Activated gamma-delta T cell treated with Interleukin-2 at 50 U/mL for 16 hours (primary cell): ENCODE results near the gene KIAA1328.

Source experiments
- DNase-seq: peaks from one replicate; pipeline ENCODE4 v3.0.0-alpha.2; 2020

The KIAA1328 gene

GRCh38 chr18:37259711-37260110 is 430.8 kb downstream of the KIAA1328 start:
- DNase-seq = no peak

DNA sequence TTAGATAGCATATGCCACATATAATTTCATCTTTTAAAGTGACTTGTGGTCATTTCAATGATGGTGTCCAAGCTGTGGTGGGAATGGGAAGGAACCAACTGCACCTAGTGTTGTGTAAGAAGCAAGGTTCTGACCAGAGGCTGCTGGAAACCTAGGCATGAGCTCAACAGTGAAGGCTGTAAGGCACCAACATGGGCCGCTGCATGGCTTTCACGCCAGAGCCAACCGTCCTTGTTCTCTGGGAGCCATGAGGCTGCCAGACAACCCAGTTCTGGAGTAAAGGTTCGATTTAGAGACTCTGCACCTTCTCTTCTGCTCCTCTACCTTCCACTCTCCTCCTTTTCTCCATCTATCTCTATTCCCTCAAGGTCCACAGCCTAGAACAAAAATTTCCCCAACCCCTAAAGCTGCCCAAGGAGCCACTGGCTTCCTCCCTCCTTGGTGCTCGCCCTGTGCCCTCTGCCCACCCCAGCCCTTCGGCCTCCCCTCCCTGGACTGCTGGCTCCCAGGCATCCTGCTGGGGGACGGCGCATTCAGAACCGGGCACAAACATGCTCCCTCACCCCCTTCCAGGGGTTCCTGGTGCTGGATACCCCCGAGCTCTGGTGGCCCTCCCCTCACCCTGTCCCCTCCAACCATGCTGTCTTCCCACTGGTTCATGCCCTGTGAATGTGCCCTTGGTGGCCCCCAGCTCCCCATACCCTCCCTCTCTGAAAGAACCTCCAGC is 431.6 kb downstream of the KIAA1328 start:
- DNase-seq = no peak

DNA sequence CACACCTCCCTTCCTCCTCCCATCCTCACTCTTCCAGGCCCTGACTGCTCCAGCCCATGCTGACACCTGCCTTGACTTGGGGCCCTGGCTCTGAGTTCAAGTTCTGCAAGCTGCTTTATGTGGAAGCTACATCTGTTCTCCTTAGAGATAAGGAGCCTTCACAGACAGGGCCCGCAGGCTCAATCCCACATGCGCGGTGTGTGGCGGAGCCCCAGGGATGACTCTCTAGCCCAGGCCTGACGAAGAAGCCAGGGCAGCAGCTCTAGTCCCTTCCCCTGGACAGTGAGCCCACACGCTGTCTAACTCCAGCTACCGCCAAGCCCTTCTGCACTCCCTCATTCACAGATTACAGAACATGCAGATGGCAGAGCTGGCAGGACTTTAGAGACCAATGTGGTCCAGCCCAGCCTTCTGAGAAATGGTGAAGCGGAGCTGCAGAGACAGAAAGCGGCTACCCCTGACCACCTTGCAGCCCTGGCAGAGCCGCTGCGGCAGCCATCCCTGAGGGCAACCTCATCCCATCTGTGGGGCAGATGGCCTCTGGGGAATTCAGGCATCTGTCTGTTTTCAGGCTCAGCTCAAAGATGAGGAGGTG is 432.4 kb downstream of the KIAA1328 start:
- no peak for DNase-seq

GRCh38 chr18:37261988-37262387 is 433.1 kb downstream of the KIAA1328 start:
- DNase-seq = no peak

DNA sequence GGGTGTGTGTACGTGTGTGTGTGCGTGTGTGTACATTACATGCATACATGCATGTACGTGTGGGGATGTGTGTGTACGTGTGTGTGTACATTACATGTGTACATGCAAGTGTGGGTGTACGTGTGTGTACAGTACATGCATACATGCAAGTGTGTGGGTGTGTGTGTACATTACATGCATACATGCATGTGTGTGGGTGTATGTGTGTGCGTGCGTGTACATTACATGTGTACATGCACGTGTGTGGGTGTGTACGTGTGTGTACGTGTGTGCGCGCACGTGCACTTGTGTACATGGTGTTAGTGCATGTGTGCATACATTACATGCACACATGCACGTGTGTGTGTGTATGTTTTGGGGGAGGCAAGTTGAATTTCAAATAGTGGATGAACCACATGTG is 436.0 kb downstream of the KIAA1328 start:
- no peak for DNase-seq

DNA sequence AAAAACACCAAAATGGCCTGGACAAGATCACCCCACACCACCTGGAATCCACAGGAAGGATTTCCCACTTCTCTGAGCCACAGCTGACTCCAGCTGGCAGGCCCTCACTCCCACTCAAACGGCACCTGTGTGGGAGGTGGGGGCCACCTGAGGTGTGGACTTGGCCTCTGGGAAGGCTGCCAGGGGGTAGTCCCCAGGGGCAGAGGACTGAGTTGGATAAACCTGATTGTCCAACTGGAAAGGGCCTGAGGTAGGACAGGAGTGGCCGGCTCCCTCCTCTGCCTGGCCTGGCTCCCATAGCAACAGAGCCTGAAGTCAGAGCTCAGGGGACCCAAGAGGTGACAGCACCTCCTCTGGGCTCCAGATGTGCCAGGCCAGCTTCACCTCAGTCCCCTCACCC is 436.5 kb downstream of the KIAA1328 start:
- DNase-seq = no peak

DNA sequence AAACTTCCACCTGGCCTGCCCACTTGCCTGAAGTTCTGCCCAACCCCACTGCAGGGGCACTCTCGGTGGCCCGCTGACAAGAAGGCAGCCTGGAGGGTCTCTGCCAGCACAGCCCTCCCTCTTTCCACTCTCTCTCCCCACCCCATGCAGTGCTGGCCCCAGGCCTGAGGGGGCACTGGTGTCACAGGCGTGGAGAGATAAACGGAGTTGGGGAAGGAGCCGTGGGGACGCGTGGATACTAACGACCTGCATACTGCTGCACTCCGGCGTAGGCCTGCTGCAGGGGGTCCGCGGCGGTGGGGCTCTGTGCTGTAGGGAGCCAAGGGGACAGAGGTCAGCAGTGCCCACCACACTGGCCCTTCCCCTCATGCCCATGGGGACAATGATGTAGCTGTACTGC is 437.4 kb downstream of the KIAA1328 start:
- DNase-seq = no peak

DNA sequence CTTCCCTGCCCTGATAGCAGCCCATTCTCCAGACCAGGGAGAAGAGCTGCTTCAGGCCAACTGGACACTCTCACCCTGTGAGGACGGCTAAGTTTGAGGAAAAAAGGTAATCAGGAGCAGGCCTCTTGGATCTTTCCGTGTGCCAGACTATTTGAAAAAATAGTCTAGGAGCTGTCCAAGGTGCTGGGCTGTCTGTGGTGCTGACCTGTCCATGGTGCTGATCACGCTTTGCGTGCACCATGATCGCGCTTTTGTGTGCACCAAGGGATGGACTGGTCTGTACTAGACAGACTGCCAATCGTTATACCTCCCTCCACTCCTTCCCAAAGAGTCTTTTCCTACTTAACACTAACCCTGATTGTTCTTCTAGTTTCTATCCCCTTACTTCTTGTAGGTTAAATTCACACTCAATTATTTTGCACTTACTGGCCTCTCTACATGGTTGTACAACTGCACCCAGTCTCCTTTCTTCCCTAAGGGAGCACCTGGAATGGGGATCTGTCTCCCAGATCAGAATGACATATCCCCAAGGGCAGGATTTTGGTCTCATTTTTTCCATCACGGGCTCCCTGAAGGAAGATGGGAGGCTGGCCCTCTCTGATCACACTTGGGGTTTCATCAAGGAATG is 441.2 kb downstream of the KIAA1328 start:
- DNase-seq = no peak

DNA sequence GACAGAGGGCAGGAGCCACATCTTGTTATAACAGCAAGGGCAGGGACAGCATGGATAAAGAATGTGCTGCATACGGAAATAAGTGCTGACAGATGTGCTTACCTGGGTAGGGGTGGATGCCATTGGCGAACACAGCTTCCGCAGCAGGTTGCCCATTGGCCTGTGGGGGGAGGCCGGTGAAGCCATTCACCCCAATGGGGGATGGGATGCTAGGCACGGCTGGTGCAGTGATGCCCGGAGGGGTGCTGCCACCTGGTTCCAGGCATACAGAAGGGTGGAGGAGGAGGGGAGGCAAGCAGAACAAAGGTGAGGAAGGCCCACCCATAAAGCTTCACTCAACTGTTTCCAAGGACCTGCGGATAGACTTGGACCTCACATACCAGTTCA is 441.7 kb downstream of the KIAA1328 start:
- no peak for DNase-seq

GRCh38 chr18:37272226-37272625 is 443.3 kb downstream of the KIAA1328 start:
- no peak for DNase-seq

DNA sequence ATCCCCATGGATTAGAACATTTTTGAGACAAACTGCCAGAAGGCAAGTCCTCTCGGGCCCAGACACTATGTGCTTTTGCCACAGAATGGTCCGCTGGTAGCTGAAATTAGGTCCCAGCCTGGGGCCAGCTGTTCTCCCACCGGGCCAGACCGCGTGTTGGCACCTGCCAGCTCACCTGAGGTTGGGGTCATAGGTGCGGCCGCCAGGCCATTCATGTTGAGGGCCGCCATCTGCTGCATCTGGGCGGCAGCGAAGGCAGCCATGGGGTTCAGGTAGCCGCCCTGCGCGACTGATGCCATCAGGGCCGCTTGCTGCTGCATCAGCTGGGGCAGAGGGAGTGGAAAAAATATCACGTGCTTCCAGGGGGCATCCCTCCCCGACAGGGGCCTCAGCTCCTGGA is 443.9 kb downstream of the KIAA1328 start:
- no peak for DNase-seq

- DNase-seq = no peak
Measured at GRCh38 chr18:37274309-37275236, 445.6 kb downstream of the KIAA1328 start.

GRCh38 chr18:37275237-37275741 is 446.4 kb downstream of the KIAA1328 start:
- DNase-seq = no peak

- no peak for DNase-seq
Measured at GRCh38 chr18:37276111-37276890, 447.4 kb downstream of the KIAA1328 start.

GRCh38 chr18:37277804-37278203 is 448.9 kb downstream of the KIAA1328 start:
- no peak for DNase-seq
